Common myeloid progenitor, CD34-positive (primary cell): ENCODE data around the gene DECR2.

ENCODE experiments used
- CTCF ChIA-PET: fragments of 350-600 bp; sonication (Branson Sonifier 250); formaldehyde crosslinking; loops from one replicate; lab custom pipeline; 2021; ENCODE audit warnings: antibody characterized with exemption; lab: Charles Lee
- POLR2A ChIA-PET: fragments of 350-600 bp; sonication (Branson Sonifier 250); formaldehyde crosslinking; loops from one replicate; lab custom pipeline; 2021; ENCODE audit warnings: antibody characterized with exemption; lab: Charles Lee
- DNase-seq, 3 donors: peaks; one replicate each; pipeline versions ENCODE4 v3.0.0 to v3.0.0-alpha.2; 2013
- H3K27ac ChIP-seq, 2 experiments: 1 replicate in 1 of 2; 2 replicates in 1 of 2; pipeline ENCODE4 v1.7.0; 2013; ENCODE audit warnings: inconsistent platforms in 2 of 2, low read length in 2 of 2, mild to moderate bottlenecking in 2 of 2, low read depth in 1 of 2, moderate library complexity in 1 of 2; ENCODE audit not compliant: severe bottlenecking in 2 of 2, insufficient read depth in 1 of 2, poor library complexity in 1 of 2
- H3K27me3 ChIP-seq, 5 experiments: replicated peaks in 2 of 5; 1 replicate in 3 of 5; 2 replicates in 2 of 5; pipeline versions ENCODE4 v1.6.1 to v1.7.0; 2013; ENCODE audit warnings: low read length in 4 of 5, mild to moderate bottlenecking in 2 of 5, moderate library complexity in 2 of 5, inconsistent platforms in 1 of 5; ENCODE audit not compliant: insufficient read depth in 5 of 5, control insufficient read depth in 4 of 5
- H3K36me3 ChIP-seq, 4 experiments: 1 replicate in 2 of 4; 2 replicates in 2 of 4; pipeline versions ENCODE4 v1.6.1 to v1.7.0; 2013; ENCODE audit warnings: low read length in 3 of 4, control low read depth in 1 of 4, mild to moderate bottlenecking in 1 of 4; ENCODE audit not compliant: control insufficient read depth in 4 of 4, insufficient read depth in 4 of 4
- H3K4me1 ChIP-seq, 4 experiments: 1 replicate in 3 of 4; 2 replicates in 1 of 4; pipeline versions ENCODE4 v1.6.1 to v1.7.1; 2013; ENCODE audit warnings: low read length in 3 of 4, mild to moderate bottlenecking in 3 of 4, control low read depth in 1 of 4, inconsistent platforms in 1 of 4, moderate library complexity in 1 of 4; ENCODE audit not compliant: control insufficient read depth in 4 of 4, insufficient read depth in 4 of 4; ENCODE audit errors: control extremely low read depth in 1 of 4
- H3K4me3 ChIP-seq, 7 experiments: 1 replicate in 4 of 7; 2 replicates in 3 of 7; pipeline versions ENCODE4 v1.5.1 to v1.7.0; 2013; ENCODE audit warnings: mild to moderate bottlenecking in 7 of 7, low read length in 6 of 7, moderate library complexity in 6 of 7, inconsistent platforms in 2 of 7, low read depth in 2 of 7, control low read depth in 1 of 7; ENCODE audit not compliant: insufficient read depth in 4 of 7, control insufficient read depth in 1 of 7; ENCODE audit errors: extremely low read depth in 1 of 7
- H3K9me3 ChIP-seq, 5 experiments: 1 replicate in 4 of 5; 2 replicates in 1 of 5; pipeline versions ENCODE4 v1.6.1 to v1.7.1; 2013; ENCODE audit warnings: low read length in 4 of 5, mild to moderate bottlenecking in 2 of 5, inconsistent platforms in 1 of 5, low read depth in 1 of 5, moderate library complexity in 1 of 5; ENCODE audit not compliant: control insufficient read depth in 4 of 5, insufficient read depth in 2 of 5; ENCODE audit errors: control extremely low read depth in 1 of 5
- WGBS: methylation state at CpG from one replicate; pipeline ENCODE4 v1.1.5; 2013; ENCODE audit not compliant: insufficient coverage; 5-methylcytosine and 5-hydroxymethylcytosine counted together

DECR2 gene

DNA sequence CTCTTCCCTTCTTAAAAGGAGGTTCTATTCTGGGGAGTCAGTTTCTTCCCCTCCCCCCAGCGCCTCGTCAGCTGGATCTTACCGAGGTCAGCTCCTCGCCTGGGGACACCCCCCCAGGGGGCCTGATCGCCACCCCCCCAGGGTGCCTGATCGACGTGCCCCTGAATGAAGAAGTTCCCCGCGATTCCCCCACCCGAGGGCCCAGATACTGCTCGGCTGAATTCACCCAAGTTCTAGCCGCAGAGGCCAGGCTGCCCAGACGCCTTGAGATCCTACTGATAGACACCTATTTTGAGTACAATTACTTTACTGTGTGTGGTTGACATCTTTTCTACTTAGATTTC, 25.2 kb downstream of the DECR2 start:
- ChIA-PET CTCF (interaction anchor here (0.6 kb wide), 1 partner anchor 61 kb away, joined by 3 read pairs; no protein-coding TSS in a partner anchor), POLR2A (no interaction called here)
- peak in 2 of 3 donors; percentile 24 to 38 for DNase-seq
- Histone ChIP-seq H3K4me3 (peak overlapping the region; percentile 43 to 81 (median 72)), H3K36me3 (peaks cover 0 to 4% (median 0%) of the 10 kb centered on the region in 4 experiments), H3K27ac (no peak overlapping the region), H3K9me3 (no peaks in the 10 kb centered on the region), H3K27me3 (peaks cover 0 to 14% (median 10%) of the 10 kb centered on the region in 5 experiments), H3K4me1 (peaks cover 0 to 27% (median 23%) of the 10 kb centered on the region in 4 experiments)
- WGBS: 19% methylated on average over 8 of the region's 13 CpGs

DNA sequence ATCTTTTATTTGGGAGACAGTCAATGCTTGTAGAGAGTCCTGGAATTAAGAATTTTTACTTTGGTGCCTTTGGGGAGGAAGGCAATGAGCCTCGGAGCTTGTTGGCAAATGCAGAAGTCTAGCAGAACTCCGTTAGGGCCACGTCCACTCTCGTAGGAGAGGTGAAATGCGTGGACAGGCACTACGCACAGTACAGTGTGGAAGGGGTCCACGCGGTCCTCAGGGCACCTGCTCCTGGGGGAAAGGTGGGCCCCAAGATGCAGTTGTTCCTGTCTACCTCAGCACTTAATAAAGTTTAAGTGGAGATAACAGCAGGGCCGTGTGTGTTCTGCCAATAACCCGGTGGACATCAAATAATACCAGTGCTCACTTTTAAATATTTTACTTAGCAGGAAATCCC, 25.6 kb downstream of the DECR2 start:
- CTCF ChIA-PET: interaction anchor here (0.6 kb wide), 1 partner anchor 61 kb away, joined by 3 read pairs; no protein-coding TSS in a partner anchor
- WGBS: 69% methylated on average over 8 of the region's 10 CpGs
- DNase-seq: peak in 2 of 3 donors; percentile 14 to 26
- H3K4me3 ChIP-seq: peak overlapping the region in 5 of 7 experiments; percentile 57 to 81 (median 76)
- POLR2A ChIA-PET: no interaction called here
- peaks cover 0 to 14% (median 10%) of the 10 kb centered on the region in 5 experiments for H3K27me3 ChIP-seq
- H3K36me3 ChIP-seq: peaks cover 0 to 4% (median 0%) of the 10 kb centered on the region in 4 experiments
- no peak overlapping the region for H3K27ac ChIP-seq
- peaks cover 0 to 27% (median 23%) of the 10 kb centered on the region in 4 experiments for H3K4me1 ChIP-seq
- H3K9me3 ChIP-seq: no peaks in the 10 kb centered on the region

DNA sequence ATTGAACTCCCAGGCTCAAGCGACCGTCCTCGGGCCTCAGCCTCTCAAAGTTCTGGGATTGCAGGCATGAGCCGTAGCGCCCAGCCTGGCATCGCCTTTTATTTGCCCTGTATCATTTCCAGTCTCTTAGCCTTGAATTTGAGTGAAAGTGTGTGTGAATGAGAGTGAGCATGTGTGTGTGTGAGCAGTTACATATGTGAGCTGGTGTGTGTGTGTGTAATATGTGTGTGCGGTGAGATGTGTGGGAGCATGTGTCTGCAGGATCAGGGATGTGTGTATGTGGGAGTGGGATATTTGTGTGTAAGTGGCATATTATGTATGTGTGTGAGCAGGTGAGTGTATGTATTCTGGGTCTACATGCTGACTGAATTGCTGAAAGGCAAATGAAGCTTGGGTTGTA, 29.2 kb downstream of the DECR2 start:
- WGBS: 100% methylated on average over 1 of the region's 7 CpGs
- POLR2A ChIA-PET: no interaction called here
- no peak overlapping the region for H3K4me3 ChIP-seq

DNA sequence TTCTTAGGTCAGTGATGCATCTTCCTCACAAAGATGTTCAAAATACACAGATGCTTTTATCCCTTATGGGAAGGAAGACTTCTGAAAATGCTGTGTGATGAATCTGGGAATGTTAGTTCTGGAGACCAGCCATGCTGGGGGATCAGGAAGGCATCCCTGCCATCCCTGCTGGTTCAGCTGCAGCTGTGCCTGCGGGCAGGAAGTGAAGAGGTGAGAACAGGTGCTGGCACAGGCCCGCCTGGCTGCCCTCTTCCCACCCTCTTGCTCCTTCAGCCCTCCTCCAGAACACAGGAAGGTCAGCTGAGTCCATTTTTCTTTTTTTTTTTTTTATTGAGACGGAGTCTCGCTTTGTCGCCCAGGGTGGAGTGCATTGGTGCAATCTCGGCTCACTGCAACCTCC, 38.9 kb downstream of the DECR2 start:
- ChIA-PET CTCF (no interaction called here), POLR2A (no interaction called here)
- DNase-seq: no peak
- 93% methylated on average over 5 of the region's 6 CpGs for WGBS
- H3K27me3 ChIP-seq: no peaks in the 10 kb centered on the region
- H3K4me3 ChIP-seq: no peak overlapping the region
- H3K27ac ChIP-seq: no peak overlapping the region
- no peaks in the 10 kb centered on the region for H3K4me1 ChIP-seq
- no peaks in the 10 kb centered on the region for H3K9me3 ChIP-seq
- peaks cover 0 to 7% (median 1%) of the 10 kb centered on the region in 4 experiments for H3K36me3 ChIP-seq

More for the DNA sequence above, 29.2 kb downstream of the DECR2 start:
- Histone ChIP-seq H3K9me3 (no peaks in the 10 kb centered on the region), H3K27ac (no peak overlapping the region), H3K4me1 (peaks cover 0 to 16% (median 13%) of the 10 kb centered on the region in 4 experiments), H3K36me3 (peaks cover 0 to 4% (median 0%) of the 10 kb centered on the region in 4 experiments), H3K27me3 (peaks cover 0 to 5% (median 2%) of the 10 kb centered on the region in 5 experiments)
- CTCF ChIA-PET: interaction anchor here (0.6 to 0.7 kb wide), 2 partner anchors 46 to 248 kb away, joined by 4 read pairs; no protein-coding TSS in a partner anchor
- DNase-seq: no peak

DNA sequence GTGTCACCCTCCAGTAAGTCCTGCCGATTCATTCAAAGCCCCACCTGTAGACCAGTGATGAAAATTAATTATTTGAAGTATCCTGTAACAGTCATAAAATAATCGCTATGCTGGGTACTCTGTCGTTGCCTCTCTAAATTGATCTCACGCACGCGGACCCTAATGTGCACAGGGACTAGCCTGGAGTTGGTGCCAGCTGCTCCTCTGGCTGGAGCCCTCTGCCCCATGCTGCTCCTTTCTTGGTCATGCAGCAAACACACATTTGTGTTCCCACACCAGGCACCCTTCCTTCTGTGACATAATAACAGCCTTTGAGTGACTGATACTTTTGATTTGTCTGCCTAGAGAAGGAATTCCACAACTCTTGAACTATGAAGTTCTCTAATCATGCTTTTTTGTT, 39.8 kb downstream of the DECR2 start:
- CTCF ChIA-PET: no interaction called here
- Histone ChIP-seq H3K4me1 (no peaks in the 10 kb centered on the region), H3K4me3 (no peak overlapping the region), H3K36me3 (peaks cover 0 to 7% (median 1%) of the 10 kb centered on the region in 4 experiments), H3K27me3 (no peaks in the 10 kb centered on the region), H3K9me3 (no peaks in the 10 kb centered on the region), H3K27ac (no peak overlapping the region)
- DNase-seq: no peak
- POLR2A ChIA-PET: no interaction called here
- 98% methylated on average over 6 of the region's 6 CpGs for WGBS

DNA sequence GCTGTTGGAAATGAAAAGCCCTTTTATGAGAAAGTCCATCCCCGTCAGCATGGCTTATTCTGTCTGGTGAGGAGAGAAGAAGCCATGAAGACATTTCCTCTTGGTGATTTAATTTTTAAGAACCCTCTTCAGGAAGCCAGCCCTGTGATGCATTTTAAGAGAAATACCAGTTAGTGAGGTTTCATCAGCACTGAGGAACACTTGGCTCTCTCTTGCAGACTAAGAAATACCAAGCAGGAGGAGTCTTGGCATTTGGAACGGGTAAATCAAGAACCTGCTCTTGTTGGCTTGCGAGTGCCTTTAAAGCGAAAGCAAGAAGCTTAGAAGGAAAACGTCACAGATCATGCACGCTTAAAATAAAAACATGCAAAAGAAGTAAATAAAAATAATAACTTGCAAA, 41.3 kb downstream of the DECR2 start:
- Histone ChIP-seq H3K4me1 (no peaks in the 10 kb centered on the region), H3K9me3 (no peaks in the 10 kb centered on the region), H3K27ac (no peak overlapping the region), H3K4me3 (no peak overlapping the region), H3K36me3 (peaks cover 0 to 7% (median 1%) of the 10 kb centered on the region in 4 experiments), H3K27me3 (no peaks in the 10 kb centered on the region)
- POLR2A ChIA-PET: no interaction called here
- CTCF ChIA-PET: interaction anchor here (0.7 kb wide), 1 partner anchor 134 kb away, joined by 4 read pairs; no protein-coding TSS in a partner anchor
- DNase-seq: no peak
- WGBS: 83% methylated on average over 1 of the region's 6 CpGs

DNA sequence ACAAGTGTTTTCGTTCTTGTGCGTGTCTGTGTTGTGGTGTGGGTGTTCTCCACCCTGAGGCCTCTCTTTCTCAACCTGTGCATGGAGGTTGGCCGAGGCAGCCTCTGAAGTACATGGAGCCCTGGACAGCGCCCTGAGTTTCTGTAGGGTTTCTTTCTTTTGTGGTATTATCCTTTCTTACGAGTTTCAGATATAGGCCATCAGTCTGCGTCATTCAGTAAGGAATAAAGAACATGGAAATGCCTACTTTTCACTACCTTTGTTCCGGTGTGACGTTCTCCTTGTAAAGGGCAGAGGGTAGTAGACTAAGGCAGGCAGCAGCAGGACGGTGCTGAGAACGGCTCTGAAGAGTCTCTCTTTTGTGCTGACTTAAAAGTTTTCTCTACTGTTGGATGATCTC, 42.3 kb downstream of the DECR2 start:
- DNase-seq: no peak
- 99% methylated on average over 10 of the region's 10 CpGs for WGBS
- H3K9me3 ChIP-seq: no peaks in the 10 kb centered on the region
- no peak overlapping the region for H3K4me3 ChIP-seq
- H3K27ac ChIP-seq: no peak overlapping the region
- ChIA-PET CTCF (interaction anchor here (0.9 kb wide), 1 partner anchor 44 kb away, joined by 3 read pairs; no protein-coding TSS in a partner anchor), POLR2A (no interaction called here)
- peaks cover 0 to 7% (median 1%) of the 10 kb centered on the region in 4 experiments for H3K36me3 ChIP-seq
- no peaks in the 10 kb centered on the region for H3K4me1 ChIP-seq
- H3K27me3 ChIP-seq: no peaks in the 10 kb centered on the region
